ENCODE results near the gene TUBE1.
"Not testable (repeated sequence)": the region's sequence is repeated elsewhere in the genome, so short reads cannot be mapped to it uniquely, and the experiment has no call there.

- TF ChIP-seq, protein P1, sequence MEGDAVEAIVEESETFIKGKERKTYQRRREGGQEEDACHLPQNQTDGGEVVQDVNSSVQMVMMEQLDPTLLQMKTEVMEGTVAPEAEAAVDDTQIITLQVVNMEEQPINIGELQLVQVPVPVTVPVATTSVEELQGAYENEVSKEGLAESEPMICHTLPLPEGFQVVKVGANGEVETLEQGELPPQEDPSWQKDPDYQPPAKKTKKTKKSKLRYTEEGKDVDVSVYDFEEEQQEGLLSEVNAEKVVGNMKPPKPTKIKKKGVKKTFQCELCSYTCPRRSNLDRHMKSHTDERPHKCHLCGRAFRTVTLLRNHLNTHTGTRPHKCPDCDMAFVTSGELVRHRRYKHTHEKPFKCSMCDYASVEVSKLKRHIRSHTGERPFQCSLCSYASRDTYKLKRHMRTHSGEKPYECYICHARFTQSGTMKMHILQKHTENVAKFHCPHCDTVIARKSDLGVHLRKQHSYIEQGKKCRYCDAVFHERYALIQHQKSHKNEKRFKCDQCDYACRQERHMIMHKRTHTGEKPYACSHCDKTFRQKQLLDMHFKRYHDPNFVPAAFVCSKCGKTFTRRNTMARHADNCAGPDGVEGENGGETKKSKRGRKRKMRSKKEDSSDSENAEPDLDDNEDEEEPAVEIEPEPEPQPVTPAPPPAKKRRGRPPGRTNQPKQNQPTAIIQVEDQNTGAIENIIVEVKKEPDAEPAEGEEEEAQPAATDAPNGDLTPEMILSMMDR (IDR thresholded peaks at IDR 0.05) = not testable (repeated sequence)
- not testable (repeated sequence) for TF ChIP-seq POLR2A (IDR thresholded peaks at IDR 0.05)
These were observed 39.8 kb downstream of the TUBE1 start for GRCh38 chr6:112047523-112047922.
